ENCODE measurements around the gene CHN2.

CHN2 gene

DNA sequence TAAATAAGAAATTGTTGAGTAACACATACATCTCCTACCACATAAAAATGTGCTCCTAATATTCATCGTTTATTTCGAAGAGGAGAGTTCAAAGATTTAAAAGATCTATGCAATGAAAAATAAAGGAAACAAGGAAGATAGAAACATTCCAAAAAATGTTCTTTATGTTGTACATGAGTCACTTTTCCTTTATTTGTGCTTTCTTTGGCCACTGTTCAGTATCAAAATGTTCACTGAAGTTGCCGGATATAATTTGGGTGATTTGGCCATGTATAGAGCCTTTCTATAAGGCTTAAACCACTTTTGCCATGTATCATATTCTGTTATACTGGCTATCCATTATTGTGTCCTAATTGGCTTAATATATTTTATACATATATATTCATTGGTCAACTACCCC, 306.1 kb downstream of the CHN2 start:
- no peak for DNase-seq (ENCODE audit: insufficient read length, low spot score)
- no peak for FAIRE-seq
- no peak for TF ChIP-seq POLR2AphosphoS5 (IDR thresholded peaks at IDR 0.05; ENCODE audit: low read depth, low read length)
- no peak for TF ChIP-seq SPI1 (IDR thresholded peaks at IDR 0.05; ENCODE audit: low read depth, low read length)
- no peak for TF ChIP-seq PAX5 (IDR thresholded peaks at IDR 0.05; ENCODE audit: insufficient read depth, low read length, severe bottlenecking)
- TF ChIP-seq POLR2A (IDR thresholded peaks at IDR 0.05; ENCODE audit: low read depth, low read length) = no peak
- TF ChIP-seq TAF1 (IDR thresholded peaks at IDR 0.05; ENCODE audit: low read depth, low read length) = no peak
- TF ChIP-seq POU2F2 (IDR thresholded peaks at IDR 0.05; ENCODE audit: low read depth, low read length) = no peak

DNA sequence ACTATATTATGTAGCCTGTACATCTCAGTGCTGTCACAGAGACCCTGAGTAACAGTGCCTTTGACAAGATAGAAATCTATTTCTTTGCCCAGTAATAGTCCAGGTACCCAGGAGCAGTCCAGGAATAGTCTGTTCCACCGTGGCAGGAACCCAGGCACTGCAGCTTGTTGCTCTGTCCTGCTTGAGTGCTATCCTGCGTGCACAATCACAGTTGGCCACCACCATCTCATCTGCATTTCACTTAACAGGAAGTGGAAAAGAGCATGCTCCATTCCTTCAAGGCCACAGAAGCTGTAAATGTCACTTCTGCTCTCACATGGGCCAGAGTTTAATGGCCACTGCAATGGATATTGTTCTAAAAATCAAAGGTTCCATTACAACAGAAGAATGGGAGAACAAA, 307.6 kb downstream of the CHN2 start:
- no peak for TF ChIP-seq POLR2AphosphoS5 (IDR thresholded peaks at IDR 0.05; ENCODE audit: low read depth, low read length)
- TF ChIP-seq SPI1 (IDR thresholded peaks at IDR 0.05; ENCODE audit: low read depth, low read length) = no peak
- no peak for TF ChIP-seq POU2F2 (IDR thresholded peaks at IDR 0.05; ENCODE audit: low read depth, low read length)
- no peak for TF ChIP-seq PAX5 (IDR thresholded peaks at IDR 0.05; ENCODE audit: insufficient read depth, low read length, severe bottlenecking)
- no peak for TF ChIP-seq POLR2A (IDR thresholded peaks at IDR 0.05; ENCODE audit: low read depth, low read length)
- no peak for TF ChIP-seq TAF1 (IDR thresholded peaks at IDR 0.05; ENCODE audit: low read depth, low read length)
- DNase-seq (ENCODE audit: insufficient read length, low spot score) = no peak
- FAIRE-seq = no peak

DNA sequence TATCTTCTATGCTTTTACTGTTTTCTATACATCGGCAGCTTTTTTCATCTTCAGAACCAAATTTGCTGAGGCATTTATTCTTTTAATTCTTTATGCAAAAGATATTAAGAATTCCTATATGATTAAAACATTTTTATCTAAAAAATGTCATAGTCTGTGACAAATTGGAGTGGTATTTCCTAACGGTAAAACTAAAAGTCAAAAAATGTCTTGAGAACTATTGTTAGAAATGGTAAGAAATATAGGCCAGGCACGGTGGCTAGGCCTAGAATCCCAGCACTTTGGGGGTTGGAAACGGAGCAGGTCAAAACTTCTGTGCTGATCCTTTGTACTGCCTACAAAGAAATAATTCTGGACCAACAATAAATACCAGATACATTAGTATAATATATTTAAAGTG, 311.4 kb downstream of the CHN2 start:
- DNase-seq (ENCODE audit: insufficient read length, low spot score) (no peak), FAIRE-seq (no peak)

DNA sequence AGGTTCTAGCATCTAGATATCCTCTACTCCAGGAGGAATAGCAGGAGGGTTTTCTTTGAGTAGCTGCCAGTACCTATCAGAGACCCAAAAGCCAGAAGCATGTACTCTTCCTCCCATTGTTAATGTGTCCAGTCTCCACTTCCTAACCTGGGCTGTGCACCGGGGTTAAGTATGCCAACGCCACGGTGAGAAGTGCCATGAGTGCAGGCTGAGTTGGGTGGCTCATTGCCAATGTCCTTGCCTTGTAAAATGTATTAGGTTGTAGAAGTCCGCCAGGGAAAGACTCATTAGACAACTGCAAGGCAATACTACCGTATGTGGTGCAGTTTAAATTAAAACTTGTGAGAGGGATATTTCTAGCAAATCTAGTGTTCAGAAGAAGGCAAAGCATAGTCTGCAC, 314.0 kb downstream of the CHN2 start:
- FAIRE-seq (no peak), DNase-seq (ENCODE audit: insufficient read length, low spot score) (no peak)
- TF ChIP-seq POU2F2 (IDR thresholded peaks at IDR 0.05; ENCODE audit: low read depth, low read length) (no peak), SPI1 (IDR thresholded peaks at IDR 0.05; ENCODE audit: low read depth, low read length) (no peak), POLR2A (IDR thresholded peaks at IDR 0.05; ENCODE audit: low read depth, low read length) (no peak), PAX5 (IDR thresholded peaks at IDR 0.05; ENCODE audit: insufficient read depth, low read length, severe bottlenecking) (no peak), TAF1 (IDR thresholded peaks at IDR 0.05; ENCODE audit: low read depth, low read length) (no peak), POLR2AphosphoS5 (IDR thresholded peaks at IDR 0.05; ENCODE audit: low read depth, low read length) (no peak)

More for the DNA sequence above, 311.4 kb downstream of the CHN2 start:
- no peak for TF ChIP-seq POU2F2 (IDR thresholded peaks at IDR 0.05; ENCODE audit: low read depth, low read length)
- no peak for TF ChIP-seq SPI1 (IDR thresholded peaks at IDR 0.05; ENCODE audit: low read depth, low read length)
- TF ChIP-seq TAF1 (IDR thresholded peaks at IDR 0.05; ENCODE audit: low read depth, low read length) = no peak
- TF ChIP-seq POLR2AphosphoS5 (IDR thresholded peaks at IDR 0.05; ENCODE audit: low read depth, low read length) = no peak
- TF ChIP-seq PAX5 (IDR thresholded peaks at IDR 0.05; ENCODE audit: insufficient read depth, low read length, severe bottlenecking) = no peak
- no peak for TF ChIP-seq POLR2A (IDR thresholded peaks at IDR 0.05; ENCODE audit: low read depth, low read length)

DNA sequence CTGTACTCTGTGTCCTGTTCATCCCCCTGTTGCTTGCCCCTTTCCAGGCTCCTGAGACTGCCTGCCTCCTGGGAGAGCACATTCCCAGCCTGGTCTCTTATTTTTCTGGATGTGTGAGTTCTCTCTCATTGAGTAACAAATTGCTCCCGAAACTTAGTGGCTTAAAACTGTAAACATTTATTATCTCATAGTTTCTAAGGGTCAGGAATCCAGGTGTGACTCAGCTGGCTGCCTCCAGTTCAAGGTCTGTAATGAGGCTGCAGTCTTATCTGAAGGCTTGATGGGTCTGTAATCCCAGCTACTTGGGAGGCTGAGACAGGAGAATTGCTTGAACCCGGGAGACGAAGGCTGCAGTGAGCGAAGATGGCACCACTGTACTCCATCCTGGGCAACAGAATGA, 315.5 kb downstream of the CHN2 start:
- TF ChIP-seq SPI1 (IDR thresholded peaks at IDR 0.05; ENCODE audit: low read depth, low read length) (no peak), POU2F2 (IDR thresholded peaks at IDR 0.05; ENCODE audit: low read depth, low read length) (no peak), PAX5 (IDR thresholded peaks at IDR 0.05; ENCODE audit: insufficient read depth, low read length, severe bottlenecking) (no peak), POLR2AphosphoS5 (IDR thresholded peaks at IDR 0.05; ENCODE audit: low read depth, low read length) (no peak), TAF1 (IDR thresholded peaks at IDR 0.05; ENCODE audit: low read depth, low read length) (no peak), POLR2A (IDR thresholded peaks at IDR 0.05; ENCODE audit: low read depth, low read length) (no peak)
- no peak for DNase-seq (ENCODE audit: insufficient read length, low spot score)
- no peak for FAIRE-seq

DNA sequence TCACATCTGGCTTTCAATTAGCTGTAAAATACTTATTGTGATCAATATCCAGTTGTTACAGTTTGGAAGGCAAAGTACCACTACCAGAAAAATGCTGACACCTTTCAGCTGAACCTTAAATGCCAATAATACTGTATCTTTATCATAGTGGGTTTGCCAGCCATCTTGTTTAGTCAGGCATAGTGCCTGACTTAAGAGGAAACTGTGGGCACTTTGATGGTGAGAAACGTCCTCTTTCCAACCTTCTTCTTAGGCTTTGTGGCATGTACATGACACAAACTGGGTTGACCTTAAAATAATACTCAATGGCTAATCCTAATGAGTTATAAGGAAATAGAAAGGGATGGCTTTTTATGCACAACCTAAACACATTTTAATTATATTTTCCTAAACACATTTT, 316.8 kb downstream of the CHN2 start:
- no peak for DNase-seq (ENCODE audit: insufficient read length, low spot score)
- TF ChIP-seq POLR2A (IDR thresholded peaks at IDR 0.05; ENCODE audit: low read depth, low read length) (no peak), POU2F2 (IDR thresholded peaks at IDR 0.05; ENCODE audit: low read depth, low read length) (no peak), PAX5 (IDR thresholded peaks at IDR 0.05; ENCODE audit: insufficient read depth, low read length, severe bottlenecking) (no peak), SPI1 (IDR thresholded peaks at IDR 0.05; ENCODE audit: low read depth, low read length) (no peak), TAF1 (IDR thresholded peaks at IDR 0.05; ENCODE audit: low read depth, low read length) (no peak), POLR2AphosphoS5 (IDR thresholded peaks at IDR 0.05; ENCODE audit: low read depth, low read length) (no peak)
- FAIRE-seq = no peak

DNA sequence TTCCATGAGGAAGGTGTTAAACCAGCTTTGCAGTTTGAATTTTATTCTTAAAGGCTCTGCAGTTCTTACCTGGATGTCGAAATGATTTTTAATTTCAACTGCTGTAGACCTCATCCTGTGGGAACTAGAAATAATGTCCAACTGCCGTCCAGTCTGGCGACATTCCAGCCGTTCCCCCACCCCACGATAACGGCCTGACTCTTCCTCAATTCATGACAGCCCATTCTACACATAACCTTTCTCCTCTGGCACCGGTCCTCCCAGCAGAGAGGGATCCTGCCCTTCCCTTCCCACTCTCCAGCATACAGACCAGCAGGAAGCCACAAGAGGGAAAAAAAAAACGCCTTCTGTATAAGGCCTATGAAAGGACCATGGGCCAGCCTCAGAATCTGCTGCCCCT, 317.3 kb downstream of the CHN2 start:
- DNase-seq (ENCODE audit: insufficient read length, low spot score) (no peak), FAIRE-seq (no peak)
- TF ChIP-seq POLR2AphosphoS5 (IDR thresholded peaks at IDR 0.05; ENCODE audit: low read depth, low read length) (no peak), POLR2A (IDR thresholded peaks at IDR 0.05; ENCODE audit: low read depth, low read length) (no peak), TAF1 (IDR thresholded peaks at IDR 0.05; ENCODE audit: low read depth, low read length) (no peak), PAX5 (IDR thresholded peaks at IDR 0.05; ENCODE audit: insufficient read depth, low read length, severe bottlenecking) (no peak), SPI1 (IDR thresholded peaks at IDR 0.05; ENCODE audit: low read depth, low read length) (no peak), POU2F2 (IDR thresholded peaks at IDR 0.05; ENCODE audit: low read depth, low read length) (no peak)

DNA sequence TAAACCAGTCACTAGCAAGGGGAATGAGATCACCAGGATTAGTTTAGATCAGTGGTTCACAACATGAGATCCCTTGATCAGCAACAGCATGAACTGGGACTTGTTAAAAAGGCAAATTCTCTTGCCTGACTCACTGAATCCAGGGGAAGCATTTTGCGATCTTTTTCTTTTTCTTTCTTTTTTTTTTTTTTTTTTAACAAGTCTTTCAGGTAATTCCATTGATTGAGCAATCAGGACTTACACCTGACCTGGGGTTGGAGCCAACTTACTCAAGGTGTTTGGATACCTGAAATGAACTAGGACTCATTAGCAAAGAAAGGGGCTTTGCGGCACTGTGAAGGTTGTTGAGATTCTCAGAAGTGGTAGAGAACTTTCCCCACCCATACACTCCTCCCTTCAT, 321.9 kb downstream of the CHN2 start:
- FAIRE-seq (no peak), DNase-seq (ENCODE audit: insufficient read length, low spot score) (no peak)
- no peak for TF ChIP-seq POLR2AphosphoS5 (IDR thresholded peaks at IDR 0.05; ENCODE audit: low read depth, low read length)
- TF ChIP-seq TAF1 (IDR thresholded peaks at IDR 0.05; ENCODE audit: low read depth, low read length) = no peak
- no peak for TF ChIP-seq POLR2A (IDR thresholded peaks at IDR 0.05; ENCODE audit: low read depth, low read length)
- TF ChIP-seq SPI1 (IDR thresholded peaks at IDR 0.05; ENCODE audit: low read depth, low read length) = no peak
- TF ChIP-seq POU2F2 (IDR thresholded peaks at IDR 0.05; ENCODE audit: low read depth, low read length) = no peak
- no peak for TF ChIP-seq PAX5 (IDR thresholded peaks at IDR 0.05; ENCODE audit: insufficient read depth, low read length, severe bottlenecking)

DNA sequence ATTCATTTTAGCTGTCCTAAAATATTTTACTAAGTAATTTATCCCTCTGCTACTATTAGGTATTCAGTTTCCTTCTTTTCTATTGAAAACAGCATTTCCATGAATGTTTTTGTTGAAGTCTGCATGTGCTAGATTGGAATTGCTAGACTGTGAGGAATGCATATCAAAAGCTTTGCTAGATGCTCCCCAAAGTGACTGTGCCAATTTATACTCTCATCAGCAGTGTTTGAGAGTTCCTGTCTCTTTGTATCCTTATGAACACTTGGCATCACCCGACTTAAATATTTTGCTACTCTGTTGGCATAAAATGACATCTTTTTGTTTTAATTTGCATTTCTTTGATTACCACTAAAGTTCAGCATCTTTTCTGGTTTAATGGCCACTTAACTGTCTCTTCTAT, 324.0 kb downstream of the CHN2 start:
- no peak for DNase-seq (ENCODE audit: insufficient read length, low spot score)
- no peak for TF ChIP-seq TAF1 (IDR thresholded peaks at IDR 0.05; ENCODE audit: low read depth, low read length)
- no peak for FAIRE-seq

DNA sequence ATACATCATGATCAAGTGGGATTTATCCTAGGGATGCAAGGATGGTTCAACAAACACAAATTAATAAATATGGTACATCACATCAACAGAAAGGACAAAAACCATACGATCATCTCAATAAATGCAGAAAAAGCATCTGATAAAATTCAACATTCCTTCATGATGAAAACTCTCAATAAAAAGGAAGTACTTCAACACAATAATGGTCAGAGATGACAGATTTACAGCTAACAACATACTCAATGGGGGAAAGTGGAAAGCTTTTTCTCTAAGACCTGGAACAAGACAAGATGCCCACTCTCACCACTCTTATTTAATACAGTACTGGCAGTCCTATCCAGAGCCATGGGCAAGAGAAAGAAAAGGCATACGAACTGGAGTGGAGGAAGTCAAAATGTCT, 329.2 kb downstream of the CHN2 start:
- TF ChIP-seq POLR2AphosphoS5 (IDR thresholded peaks at IDR 0.05; ENCODE audit: low read depth, low read length) = no peak
- no peak for TF ChIP-seq PAX5 (IDR thresholded peaks at IDR 0.05; ENCODE audit: insufficient read depth, low read length, severe bottlenecking)
- no peak for TF ChIP-seq TAF1 (IDR thresholded peaks at IDR 0.05; ENCODE audit: low read depth, low read length)
- TF ChIP-seq SPI1 (IDR thresholded peaks at IDR 0.05; ENCODE audit: low read depth, low read length) = no peak
- no peak for TF ChIP-seq POLR2A (IDR thresholded peaks at IDR 0.05; ENCODE audit: low read depth, low read length)
- no peak for TF ChIP-seq POU2F2 (IDR thresholded peaks at IDR 0.05; ENCODE audit: low read depth, low read length)
- FAIRE-seq (no peak), DNase-seq (ENCODE audit: insufficient read length, low spot score) (no peak)
